Measurements from ENCODE around the gene EPHA2. TPM values are rescaled to one million over a fixed set of nuclear protein-coding genes. Genes with fewer than 3 reads are reported as not detected.
"Not testable (repeated sequence)": the region's sequence is repeated elsewhere in the genome, so short reads cannot be mapped to it uniquely, and the experiment has no call there.

The EPHA2 gene
- total RNA-seq, 1 donor from 2014 or later: 144 TPM

GRCh38 chr1:16167331-16168143 lies 11.7 kb upstream of the EPHA2 start:
- no peaks in the 10 kb centered on the region for H3K27me3 ChIP-seq (ENCODE audit: control insufficient read depth, insufficient read depth, low read length)
- FAIRE-seq (no peak), DNase-seq (ENCODE audit: low read depth) (no peak)
- H3K4me3 ChIP-seq (ENCODE audit: low read depth, low read length): peak overlapping the region; percentile 56
- no peak for TF ChIP-seq CTCF (IDR thresholded peaks at IDR 0.05; ENCODE audit: insufficient read depth, low read length, severe bottlenecking)
- H3K36me3 ChIP-seq (ENCODE audit: control insufficient read depth, insufficient read depth, low read length): no peaks in the 10 kb centered on the region

DNA sequence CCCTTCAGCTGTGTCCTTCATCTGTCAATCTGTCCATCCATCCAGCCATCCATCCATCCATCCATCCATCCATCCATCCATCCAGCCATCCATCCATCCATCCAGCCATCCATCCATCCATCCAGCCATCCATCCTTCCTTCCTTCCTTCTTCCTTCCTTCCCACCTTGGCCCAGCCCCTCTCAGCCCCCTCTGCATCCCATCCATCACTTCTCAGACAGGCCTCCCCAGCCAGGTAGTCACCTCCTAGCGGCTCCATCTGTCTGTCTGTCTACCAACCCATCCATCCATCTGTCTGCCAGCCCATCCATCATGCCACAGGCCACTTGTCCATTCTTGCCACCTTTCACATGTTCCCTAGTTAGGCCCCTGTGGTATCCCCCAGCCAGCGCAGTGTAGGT lies 10.2 kb upstream of the EPHA2 start:
- no peak overlapping the region for H3K4me3 ChIP-seq (ENCODE audit: low read depth, low read length)

DNA sequence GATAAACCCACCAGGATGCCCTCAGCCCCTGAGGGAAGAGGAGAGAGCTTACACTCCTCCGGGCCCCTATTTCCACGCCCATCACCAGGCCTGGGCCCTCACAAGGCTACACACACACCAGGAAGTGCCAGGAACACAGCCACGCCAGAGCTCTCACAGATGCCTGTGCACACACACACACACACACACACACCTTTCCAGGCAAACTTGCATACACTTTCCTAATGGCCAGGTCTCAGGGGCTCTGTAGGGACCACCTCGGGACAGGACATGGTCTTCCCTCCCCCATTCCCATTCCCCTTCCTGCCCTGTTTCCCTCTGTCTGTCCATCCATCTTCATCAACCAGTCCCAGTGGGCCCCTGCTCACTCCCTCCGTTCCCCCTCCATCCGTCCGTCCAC lies 9.7 kb upstream of the EPHA2 start:
- no peak for DNase-seq (ENCODE audit: low read depth)
- no peak for FAIRE-seq
- no peaks in the 10 kb centered on the region for H3K36me3 ChIP-seq (ENCODE audit: control insufficient read depth, insufficient read depth, low read length)
- TF ChIP-seq CTCF (IDR thresholded peaks at IDR 0.05; ENCODE audit: insufficient read depth, low read length, severe bottlenecking): no peak
- no peak overlapping the region for H3K4me3 ChIP-seq (ENCODE audit: low read depth, low read length)
- no peaks in the 10 kb centered on the region for H3K27me3 ChIP-seq (ENCODE audit: control insufficient read depth, insufficient read depth, low read length)

More for the DNA sequence above, 10.2 kb upstream of the EPHA2 start:
- no peaks in the 10 kb centered on the region for H3K36me3 ChIP-seq (ENCODE audit: control insufficient read depth, insufficient read depth, low read length)
- H3K27me3 ChIP-seq (ENCODE audit: control insufficient read depth, insufficient read depth, low read length): no peaks in the 10 kb centered on the region
- no peak for DNase-seq (ENCODE audit: low read depth)
- no peak for TF ChIP-seq CTCF (IDR thresholded peaks at IDR 0.05; ENCODE audit: insufficient read depth, low read length, severe bottlenecking)
- FAIRE-seq: no peak

DNA sequence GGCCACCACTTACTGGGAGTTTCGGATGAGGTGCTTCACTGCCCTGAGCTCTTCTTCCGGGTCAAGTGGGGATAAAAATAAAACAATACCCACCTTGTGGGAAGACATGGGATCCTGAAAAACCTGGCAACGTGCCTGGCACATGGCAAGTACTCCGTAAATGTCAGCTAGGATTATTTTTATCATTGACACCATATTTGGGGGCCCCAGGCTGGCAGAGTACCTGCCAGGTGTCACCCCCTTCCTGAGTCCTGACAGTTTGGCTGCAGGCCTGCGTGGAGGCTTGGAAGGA lies 9.2 kb upstream of the EPHA2 start:
- no peaks in the 10 kb centered on the region for H3K36me3 ChIP-seq (ENCODE audit: control insufficient read depth, insufficient read depth, low read length)
- H3K4me3 ChIP-seq (ENCODE audit: low read depth, low read length): no peak overlapping the region
- no peak for TF ChIP-seq CTCF (IDR thresholded peaks at IDR 0.05; ENCODE audit: insufficient read depth, low read length, severe bottlenecking)
- H3K27me3 ChIP-seq (ENCODE audit: control insufficient read depth, insufficient read depth, low read length): no peaks in the 10 kb centered on the region
- DNase-seq (ENCODE audit: low read depth) (no peak), FAIRE-seq (no peak)

DNA sequence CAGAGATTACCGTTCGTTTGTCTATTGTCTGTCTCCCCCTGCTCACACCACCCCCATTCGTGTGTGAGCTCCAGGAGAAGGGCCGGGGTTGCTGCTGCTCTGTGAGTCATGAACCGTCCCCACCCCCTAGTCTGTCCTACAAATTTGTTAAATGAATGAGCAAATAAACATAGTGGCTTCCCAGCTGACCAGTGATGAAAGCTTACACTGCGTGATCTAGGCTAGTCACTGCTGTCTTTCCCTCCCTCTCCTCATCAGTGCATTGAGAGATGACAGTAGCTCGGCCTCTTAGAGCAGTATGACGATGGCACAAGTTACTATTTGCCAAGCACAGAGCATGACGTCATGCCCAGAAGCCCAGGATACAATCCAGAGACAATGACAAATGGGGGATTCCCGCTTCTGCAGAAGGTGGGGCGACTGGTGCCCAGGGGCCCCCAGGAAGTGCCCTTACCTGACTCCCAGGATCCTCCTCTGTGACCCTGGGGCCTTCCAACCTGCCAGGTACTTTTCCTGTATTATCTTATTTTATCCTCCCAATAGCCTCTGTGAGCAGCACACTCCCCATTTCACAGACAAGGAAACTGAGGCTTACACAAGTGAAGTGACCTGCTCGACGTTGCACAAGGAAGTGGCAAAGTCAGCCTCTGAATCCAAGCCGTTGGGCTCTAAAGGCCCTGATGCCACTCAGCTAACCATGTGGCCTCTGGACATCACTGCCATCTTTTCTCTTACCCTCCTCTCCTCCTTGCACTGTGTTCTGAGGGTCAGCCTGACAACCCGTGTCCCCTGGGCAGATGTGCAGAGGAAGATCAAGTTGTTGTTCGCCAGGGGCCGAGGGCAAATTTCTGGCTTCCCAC lies 8.6 kb upstream of the EPHA2 start:
- no peak overlapping the region for H3K4me3 ChIP-seq (ENCODE audit: low read depth, low read length)
- H3K27me3 ChIP-seq (ENCODE audit: control insufficient read depth, insufficient read depth, low read length): no peaks in the 10 kb centered on the region
- DNase-seq (ENCODE audit: low read depth): peak; percentile 94
- no peaks in the 10 kb centered on the region for H3K36me3 ChIP-seq (ENCODE audit: control insufficient read depth, insufficient read depth, low read length)
- FAIRE-seq: peak; percentile 50
- no peak for TF ChIP-seq CTCF (IDR thresholded peaks at IDR 0.05; ENCODE audit: insufficient read depth, low read length, severe bottlenecking)

DNA sequence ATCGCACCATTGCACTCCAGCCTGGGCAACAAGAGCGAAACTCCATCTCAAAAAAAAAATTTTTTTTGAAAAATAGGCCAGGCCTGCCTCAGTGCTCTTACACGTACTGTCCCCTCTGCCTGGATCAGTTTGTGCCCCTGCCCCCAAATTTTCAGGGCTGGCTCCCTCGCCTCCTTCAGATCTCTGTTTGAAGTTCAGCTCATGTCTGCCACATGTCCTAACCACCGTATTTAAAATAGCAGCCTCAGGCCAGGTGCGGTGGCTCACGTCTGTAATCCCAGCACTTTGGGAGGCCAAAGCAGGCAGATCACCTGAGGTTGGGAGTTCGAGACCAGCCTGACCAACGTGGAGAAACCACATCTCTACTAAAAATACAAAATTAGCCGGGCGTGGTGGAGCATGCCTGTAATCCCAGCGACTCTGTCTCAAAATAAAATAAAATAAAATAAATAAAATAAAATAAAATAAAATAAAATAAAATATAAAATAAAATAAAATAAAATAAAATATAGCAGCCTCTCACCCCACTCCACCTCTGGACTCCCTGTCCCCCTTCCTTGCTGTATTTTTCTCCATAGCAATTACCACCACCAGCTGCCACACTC lies 7.8 kb upstream of the EPHA2 start:
- H3K4me3 ChIP-seq (ENCODE audit: low read depth, low read length); H3K27me3 ChIP-seq (ENCODE audit: control insufficient read depth, insufficient read depth, low read length); DNase-seq (ENCODE audit: low read depth); H3K36me3 ChIP-seq (ENCODE audit: control insufficient read depth, insufficient read depth, low read length); FAIRE-seq: not testable (repeated sequence)
